SK-N-SH (cell line): ENCODE data around the gene CHST3. TPM values are rescaled to one million over a fixed set of nuclear protein-coding genes. Genes with fewer than 3 reads are reported as not detected.

ENCODE experiments used
- CTCF ChIA-PET: fragments of 300-600, 350-600 bp; formaldehyde crosslinking; extraction: SDS; loops from one replicate; lab custom pipeline; 2021; lab: Yijun Ruan, JAX
- POLR2A ChIA-PET: fragments of 350-600 bp; sonication (Branson Sonifier 250); formaldehyde crosslinking; extraction: SDS; loops from one replicate; lab custom pipeline; 2020; ENCODE audit warnings: antibody characterized with exemption, inconsistent platforms; lab: Yijun Ruan, JAX
- DNase-seq: peaks from one replicate; pipeline ENCODE4 v3.0.0; 2012
- H2AFZ ChIP-seq: fragments of 200-600 bp; sonication (generic); 2 replicates; pipeline ENCODE4 v1.8.1; 2016; ENCODE audit warnings: antibody characterized with exemption, mild to moderate bottlenecking, low read depth
- H3F3A ChIP-seq: fragments of 200-600 bp; sonication (generic); replicated peaks from 2 replicates; pipeline ENCODE3; 2016; ENCODE audit warnings: antibody characterized with exemption, mild to moderate bottlenecking; ENCODE audit not compliant: insufficient read depth
- H3K27ac ChIP-seq, 2 experiments: fragments of 200-500 bp in 1 of 2; fragments of 200-600 bp in 1 of 2; sonication (Bioruptor generic) in 1 of 2; sonication (generic), shearing (Covaris generic) in 1 of 2; 2 replicates each; pipeline versions ENCODE4 v1.5.1 to v1.6.1; 2014 to 2016; ENCODE audit warnings: low read depth in 2 of 2, inconsistent platforms in 1 of 2, low read length in 1 of 2, mild to moderate bottlenecking in 1 of 2, mixed read lengths in 1 of 2
- H3K27me3 ChIP-seq: fragments of 200-600 bp; sonication (generic), shearing (Covaris generic); 2 replicates; pipeline ENCODE4 v1.6.1; 2016; ENCODE audit warnings: mixed run types; ENCODE audit not compliant: insufficient read depth
- H3K36me3 ChIP-seq, 2 experiments: fragments of 200-500 bp in 1 of 2; fragments of 200-600 bp in 1 of 2; sonication (Bioruptor generic) in 1 of 2; sonication (generic) in 1 of 2; replicated peaks in 1 of 2; 2 replicates each; pipeline versions ENCODE3 to v1.5.1; 2014 to 2016; ENCODE audit warnings: low read length in 1 of 2, mild to moderate bottlenecking in 1 of 2; ENCODE audit not compliant: insufficient read depth in 2 of 2, control insufficient read depth in 1 of 2
- H3K4me1 ChIP-seq, 2 experiments: fragments of 200-500 bp in 1 of 2; fragments of 200-600 bp in 1 of 2; sonication (Bioruptor generic) in 1 of 2; sonication (generic), shearing (Covaris generic) in 1 of 2; 2 replicates each; pipeline versions ENCODE4 v1.5.1 to v1.6.1; 2014 to 2016; ENCODE audit warnings: low read depth in 1 of 2, low read length in 1 of 2, mixed run types in 1 of 2; ENCODE audit not compliant: insufficient read depth in 2 of 2, control insufficient read depth in 1 of 2
- H3K4me2 ChIP-seq: fragments of 200-600 bp; sonication (generic), shearing (Covaris generic); 2 replicates; pipeline ENCODE4 v1.6.1; 2017; ENCODE audit warnings: mixed run types
- H3K4me3 ChIP-seq, 2 experiments: fragments of 200-500 bp in 1 of 2; fragments of 200-600 bp in 1 of 2; sonication (Bioruptor generic) in 1 of 2; sonication (generic), shearing (Covaris generic) in 1 of 2; 2 replicates each; pipeline versions ENCODE4 v1.5.1 to v1.8.1; 2014 to 2016; ENCODE audit warnings: low read depth in 2 of 2, inconsistent platforms in 1 of 2, low read length in 1 of 2, mild to moderate bottlenecking in 1 of 2, mixed read lengths in 1 of 2, moderate library complexity in 1 of 2
- H3K79me2 ChIP-seq: fragments of 200-600 bp; sonication (generic); 2 replicates; pipeline ENCODE4 v1.8.1; 2017; ENCODE audit warnings: mild to moderate bottlenecking; ENCODE audit not compliant: insufficient read depth
- H3K9ac ChIP-seq: fragments of 200-600 bp; sonication (generic); 2 replicates; pipeline ENCODE4 v1.6.1; 2017; ENCODE audit warnings: mixed run types
- H3K9me2 ChIP-seq: fragments of 200-600 bp; sonication (generic); 2 replicates; pipeline ENCODE4 v1.6.1; 2017; ENCODE audit warnings: mixed run types
- H3K9me3 ChIP-seq: fragments of 200-600 bp; sonication (generic); 2 replicates; pipeline ENCODE4 v1.6.1; 2017; ENCODE audit warnings: mixed run types, mild to moderate bottlenecking, moderate library complexity
- H4K20me1 ChIP-seq: fragments of 200-600 bp; sonication (generic); 2 replicates; pipeline ENCODE4 v1.6.1; 2017; ENCODE audit warnings: mild to moderate bottlenecking, mixed run types; ENCODE audit not compliant: insufficient read depth
- CHD2 ChIP-seq: fragments of 150-350 bp; IDR thresholded peaks from 2 replicates; pipeline ENCODE4 v1.6.1; 2018; ENCODE audit warnings: low read length; ENCODE audit not compliant: partially characterized antibody
- ELF1 ChIP-seq: IDR thresholded peaks from 2 replicates; pipeline ENCODE4 v1.4.0; 2012
- EP300 ChIP-seq, 2 experiments: IDR thresholded peaks; 2 replicates each; pipeline versions ENCODE4 v1.4.0 to v1.6.1; 2012; ENCODE audit warnings: borderline replicate concordance in 1 of 2, low read depth in 1 of 2, low read length in 1 of 2
- EZH2phosphoT487 ChIP-seq: fragments of 200-600 bp; sonication (generic); IDR thresholded peaks from 2 replicates; pipeline ENCODE4 v1.6.1; 2017; ENCODE audit warnings: low read depth, mixed run types, mild to moderate bottlenecking, antibody characterized with exemption, moderate library complexity, borderline replicate concordance
- GABPA ChIP-seq: IDR thresholded peaks from 2 replicates; pipeline ENCODE4 v1.4.0; 2012; ENCODE audit warnings: low read depth, mild to moderate bottlenecking
- MEF2A ChIP-seq: IDR thresholded peaks from 2 replicates; pipeline ENCODE4 v1.4.0; 2012; ENCODE audit warnings: low read depth, borderline replicate concordance
- MXI1 ChIP-seq: IDR thresholded peaks from 2 replicates; pipeline ENCODE4 v1.6.1; 2012; ENCODE audit warnings: mild to moderate bottlenecking, low read depth, low read length, improper control_type of control experiment
- NRF1 ChIP-seq: IDR thresholded peaks from 2 replicates; pipeline ENCODE4 v1.6.1; 2012; ENCODE audit warnings: low read depth, mild to moderate bottlenecking, low read length
- POLR2AphosphoS5 ChIP-seq: IDR thresholded peaks from 2 replicates; pipeline ENCODE4 v1.6.1; 2012; ENCODE audit warnings: low read depth, low read length
- RAD21 ChIP-seq: IDR thresholded peaks from 2 replicates; pipeline ENCODE4 v1.6.1; 2012; ENCODE audit warnings: mild to moderate bottlenecking, low read length
- RFX5 ChIP-seq: IDR thresholded peaks from 2 replicates; pipeline ENCODE4 v1.6.1; 2012; ENCODE audit warnings: mild to moderate bottlenecking, improper control_type of control experiment, low read length
- RXRA ChIP-seq: IDR thresholded peaks from 2 replicates; pipeline ENCODE4 v1.4.0; 2012; ENCODE audit warnings: low read depth, mild to moderate bottlenecking, borderline replicate concordance
- TAF1 ChIP-seq: IDR thresholded peaks from 2 replicates; pipeline ENCODE4 v1.6.1; 2012; ENCODE audit warnings: low read depth, mild to moderate bottlenecking, low read length, moderate library complexity, borderline replicate concordance
- TCF12 ChIP-seq: IDR thresholded peaks from 2 replicates; pipeline ENCODE4 v1.4.0; 2012
- TEAD4 ChIP-seq: IDR thresholded peaks from 2 replicates; pipeline ENCODE4 v1.4.0; 2012; ENCODE audit warnings: mild to moderate bottlenecking, borderline replicate concordance; ENCODE audit not compliant: insufficient read depth
- WGBS: methylation state at CpG from one replicate; pipeline ENCODE4 v1.1.6; 2017; ENCODE audit warnings: low lambda C conversion rate; 5-methylcytosine and 5-hydroxymethylcytosine counted together
- polyA plus RNA-seq, 3 experiments: library from polyadenylated mRNA; depleted of rRNA; stranded (reverse); fragments of >200 nt; gene quantifications; 2 replicates each; pipeline ENCODE4 v1.2.3, GENCODE V29; 2012
- TF ChIP-seq, protein P1 (sequence below): IDR thresholded peaks from 2 replicates; pipeline ENCODE4 v1.4.0; 2012; ENCODE audit warnings: low read depth
- TF ChIP-seq, protein P2 (sequence below): fragments of 200-600 bp; sonication (generic); IDR thresholded peaks from 2 replicates; pipeline ENCODE4 v1.6.1; 2017; ENCODE audit warnings: antibody characterized with exemption, mild to moderate bottlenecking, moderate library complexity
- TF ChIP-seq, protein P3 (sequence below): fragments of 150-350 bp; IDR thresholded peaks from 2 replicates; pipeline ENCODE4 v1.6.1; 2017; ENCODE audit warnings: antibody characterized with exemption, low read length, low read depth, borderline replicate concordance

Gene CHST3
- polyA plus RNA-seq, 1 of the 3 experiments (the other 2 are of a cell fraction) = 6.0 TPM

DNA sequence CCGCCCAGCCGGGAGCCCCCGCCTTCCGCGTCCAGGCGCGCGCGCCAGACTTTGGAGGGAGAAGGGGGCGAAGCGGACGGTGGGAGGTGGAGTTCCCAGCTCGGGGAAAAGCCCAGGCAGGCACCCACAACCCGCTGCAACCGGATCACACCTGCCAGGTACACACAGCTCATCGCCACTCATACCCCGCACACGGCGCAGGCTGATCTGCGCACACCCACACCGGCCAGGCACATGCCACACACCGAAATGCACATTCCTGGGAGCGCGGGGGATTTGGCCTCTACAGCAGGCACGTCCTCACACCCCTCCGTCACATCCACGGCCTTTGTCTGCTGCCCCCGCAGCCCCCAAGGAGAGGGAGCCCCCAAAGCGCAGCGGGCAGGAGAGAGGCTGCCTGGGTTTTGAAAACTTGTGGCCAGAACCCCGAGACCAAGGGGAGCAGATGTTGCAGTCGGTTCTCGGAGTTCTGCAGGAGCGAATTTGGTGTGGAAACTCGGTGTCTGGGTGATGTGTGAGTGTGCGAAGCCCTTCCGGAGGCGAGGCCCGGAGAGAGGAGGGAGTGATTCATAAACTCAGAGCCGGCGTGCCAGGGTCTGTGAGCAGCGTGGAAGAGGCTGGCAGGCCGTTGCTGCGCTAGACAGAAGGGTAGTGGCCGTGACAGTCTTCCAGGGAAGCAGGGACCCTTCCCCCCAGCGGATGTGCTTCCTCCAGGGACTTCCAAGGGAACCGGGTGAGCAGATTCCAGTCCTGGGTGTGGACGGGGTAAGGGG lies 734 bp downstream of the CHST3 start (continued):
- TF ChIP-seq, protein P1, sequence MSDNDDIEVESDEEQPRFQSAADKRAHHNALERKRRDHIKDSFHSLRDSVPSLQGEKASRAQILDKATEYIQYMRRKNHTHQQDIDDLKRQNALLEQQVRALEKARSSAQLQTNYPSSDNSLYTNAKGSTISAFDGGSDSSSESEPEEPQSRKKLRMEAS = peak; percentile 92
- peak; percentile 20; the same call in 1 of the 2 replicates for TF ChIP-seq POLR2AphosphoS5
- TF ChIP-seq EZH2phosphoT487 = no peak
- TF ChIP-seq CHD2 = no peak
- no peak for TF ChIP-seq TEAD4
- TF ChIP-seq MXI1 = peak; percentile 83
- TF ChIP-seq TCF12 = peak; percentile 50; the same call in 1 of the 2 replicates
- no peak for TF ChIP-seq MEF2A

DNA sequence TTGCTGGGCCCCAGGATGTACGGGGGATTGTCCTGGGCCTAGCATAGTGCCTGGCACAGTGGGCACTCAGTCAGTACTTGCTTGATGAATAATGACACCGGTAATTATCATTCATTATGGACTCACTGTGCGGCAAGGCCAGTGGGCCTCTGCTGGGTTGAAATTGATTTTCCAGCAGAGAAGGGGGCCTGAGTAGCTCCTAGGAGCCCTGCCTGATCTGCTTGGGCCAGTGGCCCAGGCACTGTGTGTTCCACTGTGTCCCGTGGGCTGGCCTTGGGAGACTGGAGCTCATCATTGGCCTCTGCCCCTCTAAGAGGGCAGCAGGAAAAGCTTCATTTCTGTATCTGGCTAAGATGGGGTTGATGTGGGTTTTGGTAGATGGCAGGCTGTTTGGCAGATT lies 1.4 kb downstream of the CHST3 start:
- Histone ChIP-seq H3K27me3 (no peaks in the 10 kb centered on the region), H3K4me2 (peak overlapping the region; percentile 100), H3K9ac (peak overlapping the region; percentile 81), H3K9me2 (no peaks in the 10 kb centered on the region), H3K36me3 (no peaks in the 10 kb centered on the region), H3K4me3 (peak overlapping the region; percentile 75 to 99), H2AFZ (no peak overlapping the region), H3K27ac (peak overlapping the region in 1 of 2 experiments; percentile 32; a peak in 1 of 4 replicates), H3K79me2 (peaks cover 60% of the 10 kb centered on the region), H4K20me1 (peaks cover 20% of the 10 kb centered on the region), H3F3A (peaks cover 9% of the 10 kb centered on the region), H3K9me3 (no peaks in the 10 kb centered on the region), H3K4me1 (peaks cover 18 to 27% of the 10 kb centered on the region in 2 experiments; a peak in 3 of 4 replicates)
- 58% methylated on average over 3 of the region's 4 CpGs for WGBS
- peak; percentile 26 for DNase-seq
- no peak for TF ChIP-seq TAF1
- ChIA-PET CTCF (interaction anchor here (0.7 to 5.6 kb wide), 6 partner anchors 10 to 83 kb away, joined by 3 to 31 read pairs (median 4); no protein-coding TSS in a partner anchor), POLR2A (no interaction called here)

DNA sequence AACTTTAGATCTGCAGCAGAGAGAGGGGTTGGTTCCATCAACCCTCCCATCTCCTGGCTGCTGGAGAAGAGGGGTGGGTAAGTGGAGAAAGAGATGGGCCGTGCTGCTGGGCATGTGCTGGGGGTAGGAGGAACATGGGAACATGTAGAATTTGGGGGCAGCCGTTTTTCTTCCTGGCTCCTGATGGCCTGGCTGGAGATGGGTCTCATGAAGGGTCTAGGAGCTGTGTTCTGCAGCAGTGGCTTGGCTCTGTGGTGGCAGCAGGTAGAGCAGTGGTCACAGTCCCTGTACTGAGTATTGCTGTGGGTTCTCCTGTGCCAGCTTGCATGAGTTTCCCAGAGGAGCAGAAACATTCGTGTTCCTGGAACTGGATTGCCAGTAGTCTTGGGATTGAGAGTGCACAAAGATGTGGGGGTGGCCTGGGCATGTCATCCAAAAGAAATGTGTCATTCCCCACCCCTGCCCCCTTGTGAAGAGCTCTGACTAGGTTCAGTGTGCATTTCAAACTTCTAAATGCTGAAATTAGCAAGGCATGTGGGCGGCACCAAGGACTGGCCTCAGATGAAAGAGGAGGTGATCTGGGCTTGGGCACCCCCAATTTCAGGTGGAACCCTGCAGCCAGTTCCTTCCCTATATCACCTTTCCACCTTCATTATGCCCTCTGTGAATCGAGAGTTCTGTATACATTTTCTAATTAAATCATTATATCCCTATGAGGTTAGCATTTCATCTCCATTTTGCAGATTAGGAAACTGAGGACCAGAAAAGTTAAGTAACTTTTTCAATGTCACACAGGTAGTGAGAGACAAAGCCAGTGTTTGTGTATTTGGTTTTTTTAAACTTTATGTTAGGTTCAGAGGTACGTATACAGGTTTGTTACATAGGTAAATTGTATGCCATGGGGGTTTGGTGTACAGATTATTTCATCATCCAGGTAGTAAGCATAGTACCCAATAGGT lies 2.1 kb downstream of the CHST3 start:
- Histone ChIP-seq H3K27ac (peak overlapping the region in 1 of 2 experiments; percentile 32; a peak in 1 of 4 replicates), H3K4me1 (peaks cover 20 to 32% of the 10 kb centered on the region in 2 experiments; a peak in 3 of 4 replicates), H3K9me3 (no peaks in the 10 kb centered on the region), H3K4me2 (peak overlapping the region; percentile 100), H3F3A (peaks cover 9% of the 10 kb centered on the region), H2AFZ (no peak overlapping the region), H4K20me1 (peaks cover 21% of the 10 kb centered on the region), H3K9me2 (no peaks in the 10 kb centered on the region), H3K36me3 (no peaks in the 10 kb centered on the region), H3K27me3 (no peaks in the 10 kb centered on the region), H3K4me3 (peak overlapping the region; percentile 75 to 99; a peak in 3 of 4 replicates), H3K9ac (peak overlapping the region; percentile 81), H3K79me2 (peaks cover 66% of the 10 kb centered on the region)
- TF ChIP-seq ELF1 (no peak), RFX5 (no peak), NRF1 (no peak), CHD2 (no peak), POLR2AphosphoS5 (no peak), GABPA (no peak), EP300 (IDR thresholded peaks at IDR 0.05; ENCODE audit: borderline replicate concordance in 1 of 2, low read depth in 1 of 2, low read length in 1 of 2) (no peak), TAF1 (no peak), RXRA (no peak), RAD21 (no peak), EZH2phosphoT487 (no peak)
- TF ChIP-seq, protein P2, sequence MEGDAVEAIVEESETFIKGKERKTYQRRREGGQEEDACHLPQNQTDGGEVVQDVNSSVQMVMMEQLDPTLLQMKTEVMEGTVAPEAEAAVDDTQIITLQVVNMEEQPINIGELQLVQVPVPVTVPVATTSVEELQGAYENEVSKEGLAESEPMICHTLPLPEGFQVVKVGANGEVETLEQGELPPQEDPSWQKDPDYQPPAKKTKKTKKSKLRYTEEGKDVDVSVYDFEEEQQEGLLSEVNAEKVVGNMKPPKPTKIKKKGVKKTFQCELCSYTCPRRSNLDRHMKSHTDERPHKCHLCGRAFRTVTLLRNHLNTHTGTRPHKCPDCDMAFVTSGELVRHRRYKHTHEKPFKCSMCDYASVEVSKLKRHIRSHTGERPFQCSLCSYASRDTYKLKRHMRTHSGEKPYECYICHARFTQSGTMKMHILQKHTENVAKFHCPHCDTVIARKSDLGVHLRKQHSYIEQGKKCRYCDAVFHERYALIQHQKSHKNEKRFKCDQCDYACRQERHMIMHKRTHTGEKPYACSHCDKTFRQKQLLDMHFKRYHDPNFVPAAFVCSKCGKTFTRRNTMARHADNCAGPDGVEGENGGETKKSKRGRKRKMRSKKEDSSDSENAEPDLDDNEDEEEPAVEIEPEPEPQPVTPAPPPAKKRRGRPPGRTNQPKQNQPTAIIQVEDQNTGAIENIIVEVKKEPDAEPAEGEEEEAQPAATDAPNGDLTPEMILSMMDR = no peak
- TF ChIP-seq, protein P3, sequence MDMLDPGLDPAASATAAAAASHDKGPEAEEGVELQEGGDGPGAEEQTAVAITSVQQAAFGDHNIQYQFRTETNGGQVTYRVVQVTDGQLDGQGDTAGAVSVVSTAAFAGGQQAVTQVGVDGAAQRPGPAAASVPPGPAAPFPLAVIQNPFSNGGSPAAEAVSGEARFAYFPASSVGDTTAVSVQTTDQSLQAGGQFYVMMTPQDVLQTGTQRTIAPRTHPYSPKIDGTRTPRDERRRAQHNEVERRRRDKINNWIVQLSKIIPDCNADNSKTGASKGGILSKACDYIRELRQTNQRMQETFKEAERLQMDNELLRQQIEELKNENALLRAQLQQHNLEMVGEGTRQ = no peak
- POLR2A ChIA-PET = no interaction called here
- no peak for DNase-seq
- WGBS = 84% methylated on average over 6 of the region's 6 CpGs
- CTCF ChIA-PET = interaction anchor here (0.7 to 5.6 kb wide), 6 partner anchors 11 to 83 kb away, joined by 3 to 31 read pairs (median 4); no protein-coding TSS in a partner anchor
